ENCODE measurements around the gene SYT7. TPM values are rescaled to one million over a fixed set of nuclear protein-coding genes. Genes with fewer than 3 reads are reported as not detected.
"Not testable (repeated sequence)": the region's sequence is repeated elsewhere in the genome, so short reads cannot be mapped to it uniquely, and the experiment has no call there.

Gene SYT7
- total and polyA plus RNA-seq, 4 donors = 2.1 to 114 (median 30.8) TPM

DNA sequence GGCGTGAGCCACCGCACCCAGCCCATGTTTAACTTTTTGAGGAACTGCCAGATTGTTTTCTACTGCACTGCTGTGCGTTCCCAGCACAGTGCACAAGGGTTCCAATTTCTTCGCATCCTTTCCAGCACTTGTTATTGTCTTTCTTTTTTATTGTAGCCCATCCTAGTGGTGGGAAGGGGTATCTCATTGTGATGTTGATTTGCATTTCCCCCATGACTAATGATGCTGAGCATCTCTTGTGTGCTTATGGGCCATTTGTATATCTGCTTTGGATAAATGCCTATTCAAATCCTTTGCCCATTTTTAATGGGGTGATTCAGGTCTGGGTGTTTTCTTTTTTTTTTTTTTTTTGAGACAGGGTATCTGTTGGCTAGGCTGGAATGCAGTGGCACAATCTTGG lies 36.6 kb upstream of the SYT7 start:
- Histone ChIP-seq H3K36me3 (ENCODE audit: control insufficient read depth in 4 of 4, insufficient read depth in 3 of 4, low read depth in 1 of 4, low read length in 3 of 4) (no peaks in the 10 kb centered on the region), H3K4me1 (ENCODE audit: control insufficient read depth in 4 of 4, insufficient read depth in 4 of 4, low read length in 3 of 4) (no peaks in the 10 kb centered on the region), H3K9me3 (ENCODE audit: control insufficient read depth in 4 of 4, low read length in 3 of 4) (no peaks in the 10 kb centered on the region), H3K4me3 (ENCODE audit: low read depth in 1 of 3, low read length in 3 of 3) (no peak overlapping the region), H3K9ac (ENCODE audit: low read depth in 1 of 2, low read length in 2 of 2) (no peak overlapping the region), H3K27me3 (ENCODE audit: control insufficient read depth in 4 of 4, insufficient read depth in 4 of 4, low read length in 3 of 4) (no peaks in the 10 kb centered on the region), H3K27ac (ENCODE audit: low read depth in 1 of 2, low read length in 2 of 2) (no peak overlapping the region)
- WGBS = 93% methylated on average over 4 of the region's 4 CpGs
- TF ChIP-seq, protein P1, sequence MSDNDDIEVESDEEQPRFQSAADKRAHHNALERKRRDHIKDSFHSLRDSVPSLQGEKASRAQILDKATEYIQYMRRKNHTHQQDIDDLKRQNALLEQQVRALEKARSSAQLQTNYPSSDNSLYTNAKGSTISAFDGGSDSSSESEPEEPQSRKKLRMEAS (IDR thresholded peaks at IDR 0.05) = no peak
- TF ChIP-seq JUND (IDR thresholded peaks at IDR 0.05) = no peak
- no peak for DNase-seq (ENCODE audit: low spot score)

GRCh38 chr11:61616434-61616833 lies 35.6 kb upstream of the SYT7 start:
- no peak overlapping the region for H3K4me3 ChIP-seq (ENCODE audit: low read depth in 1 of 3, low read length in 3 of 3)
- TF ChIP-seq FOXA1 (IDR thresholded peaks at IDR 0.05) (no peak), HNF4G (IDR thresholded peaks at IDR 0.05) (no peak), RXRA (IDR thresholded peaks at IDR 0.05) (no peak)
- WGBS = 86% methylated on average over 2 of the region's 2 CpGs
- H3K27me3 ChIP-seq (ENCODE audit: control insufficient read depth in 4 of 4, insufficient read depth in 4 of 4, low read length in 3 of 4) = no peaks in the 10 kb centered on the region
- no peak for DNase-seq (ENCODE audit: low spot score)
- no peaks in the 10 kb centered on the region for H3K9me3 ChIP-seq (ENCODE audit: control insufficient read depth in 4 of 4, low read length in 3 of 4)
- no peaks in the 10 kb centered on the region for H3K4me1 ChIP-seq (ENCODE audit: control insufficient read depth in 4 of 4, insufficient read depth in 4 of 4, low read length in 3 of 4)
- no peak overlapping the region for H3K9ac ChIP-seq (ENCODE audit: low read depth in 1 of 2, low read length in 2 of 2)
- no peak overlapping the region for H3K27ac ChIP-seq (ENCODE audit: low read depth in 1 of 2, low read length in 2 of 2)
- no peaks in the 10 kb centered on the region for H3K36me3 ChIP-seq (ENCODE audit: control insufficient read depth in 4 of 4, insufficient read depth in 3 of 4, low read depth in 1 of 4, low read length in 3 of 4)

DNA sequence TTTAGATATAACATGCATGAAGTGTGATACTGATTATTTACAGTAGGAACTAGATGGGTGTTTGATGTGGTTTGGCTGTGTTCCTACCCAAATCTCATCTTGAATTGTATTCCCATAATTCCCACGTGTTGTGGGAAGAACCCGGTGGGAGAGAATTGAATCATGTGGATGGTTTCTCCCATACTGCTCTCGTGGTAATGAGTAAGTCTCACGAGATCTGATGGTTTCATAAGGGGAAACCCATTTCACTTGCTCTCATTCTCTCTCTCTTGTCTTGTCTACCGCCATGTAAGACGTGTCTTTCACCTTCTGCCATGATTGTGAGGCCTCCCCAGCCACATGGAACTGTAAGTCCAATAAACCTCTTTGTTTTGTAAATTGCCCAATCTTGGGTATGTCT lies 33.9 kb upstream of the SYT7 start:
- not testable (repeated sequence) for H3K9ac ChIP-seq (ENCODE audit: low read depth in 1 of 2, low read length in 2 of 2); H3K27me3 ChIP-seq (ENCODE audit: control insufficient read depth in 4 of 4, insufficient read depth in 4 of 4, low read length in 3 of 4); H3K4me1 ChIP-seq (ENCODE audit: control insufficient read depth in 4 of 4, insufficient read depth in 4 of 4, low read length in 3 of 4); DNase-seq (ENCODE audit: low spot score); H3K36me3 ChIP-seq (ENCODE audit: control insufficient read depth in 4 of 4, insufficient read depth in 3 of 4, low read depth in 1 of 4, low read length in 3 of 4); H3K4me3 ChIP-seq (ENCODE audit: low read depth in 1 of 3, low read length in 3 of 3); H3K27ac ChIP-seq (ENCODE audit: low read depth in 1 of 2, low read length in 2 of 2); H3K9me3 ChIP-seq (ENCODE audit: control insufficient read depth in 4 of 4, low read length in 3 of 4)
- WGBS = 80% methylated on average over 6 of the region's 6 CpGs

DNA sequence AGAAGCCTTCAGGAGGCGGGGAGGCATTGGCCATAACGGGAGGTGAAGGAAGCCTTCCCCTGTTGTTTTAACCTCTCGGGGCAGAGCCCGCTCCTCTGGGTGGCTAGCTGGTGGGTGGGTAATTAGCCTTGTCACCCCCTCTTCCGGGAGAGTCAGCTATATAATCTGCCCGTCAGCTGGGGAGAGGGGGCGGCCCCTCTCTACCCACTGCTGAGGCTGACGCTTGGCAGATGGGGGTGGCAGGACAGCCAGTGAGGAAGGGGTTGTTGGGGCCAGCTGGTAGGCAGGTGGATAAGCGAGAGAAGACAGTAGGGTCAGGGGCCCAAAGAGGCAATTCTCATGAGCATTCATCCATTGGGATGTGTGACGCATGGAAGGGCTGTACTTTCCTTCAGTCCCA lies 33.0 kb upstream of the SYT7 start:
- no peak for DNase-seq (ENCODE audit: low spot score)
- H3K9me3 ChIP-seq (ENCODE audit: control insufficient read depth in 4 of 4, low read length in 3 of 4) = no peaks in the 10 kb centered on the region
- H3K27me3 ChIP-seq (ENCODE audit: control insufficient read depth in 4 of 4, insufficient read depth in 4 of 4, low read length in 3 of 4) = no peaks in the 10 kb centered on the region
- H3K4me3 ChIP-seq (ENCODE audit: low read depth in 1 of 3, low read length in 3 of 3) = no peak overlapping the region
- 81% methylated on average over 10 of the region's 10 CpGs for WGBS
- H3K36me3 ChIP-seq (ENCODE audit: control insufficient read depth in 4 of 4, insufficient read depth in 3 of 4, low read depth in 1 of 4, low read length in 3 of 4) = no peaks in the 10 kb centered on the region
- H3K27ac ChIP-seq (ENCODE audit: low read depth in 1 of 2, low read length in 2 of 2) = no peak overlapping the region
- no peak overlapping the region for H3K9ac ChIP-seq (ENCODE audit: low read depth in 1 of 2, low read length in 2 of 2)
- TF ChIP-seq TAF1 (conservative IDR thresholded peaks at IDR 0.05) (no peak), HNF4A (conservative IDR thresholded peaks at IDR 0.05) (no peak), SP1 (IDR thresholded peaks at IDR 0.05) (no peak), CTCF (IDR thresholded peaks at IDR 0.05; ENCODE audit: low read depth, low read length, missing input control) (no peak), REST (IDR thresholded peaks at IDR 0.05) (no peak), GABPA (IDR thresholded peaks at IDR 0.05 in 1 of 2, conservative IDR thresholded peaks at IDR 0.05 in 1 of 2) (no peak), RXRA (IDR thresholded peaks at IDR 0.05) (no peak), YY1 (IDR thresholded peaks at IDR 0.05) (no peak), HNF4G (IDR thresholded peaks at IDR 0.05) (no peak), EGR1 (IDR thresholded peaks at IDR 0.05; ENCODE audit: low read depth in 2 of 2) (no peak), JUND (IDR thresholded peaks at IDR 0.05) (no peak), RAD21 (IDR thresholded peaks at IDR 0.05) (no peak)
- TF ChIP-seq, protein P2, sequence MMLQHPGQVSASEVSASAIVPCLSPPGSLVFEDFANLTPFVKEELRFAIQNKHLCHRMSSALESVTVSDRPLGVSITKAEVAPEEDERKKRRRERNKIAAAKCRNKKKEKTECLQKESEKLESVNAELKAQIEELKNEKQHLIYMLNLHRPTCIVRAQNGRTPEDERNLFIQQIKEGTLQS (IDR thresholded peaks at IDR 0.05) = no peak
- TF ChIP-seq, protein P3, sequence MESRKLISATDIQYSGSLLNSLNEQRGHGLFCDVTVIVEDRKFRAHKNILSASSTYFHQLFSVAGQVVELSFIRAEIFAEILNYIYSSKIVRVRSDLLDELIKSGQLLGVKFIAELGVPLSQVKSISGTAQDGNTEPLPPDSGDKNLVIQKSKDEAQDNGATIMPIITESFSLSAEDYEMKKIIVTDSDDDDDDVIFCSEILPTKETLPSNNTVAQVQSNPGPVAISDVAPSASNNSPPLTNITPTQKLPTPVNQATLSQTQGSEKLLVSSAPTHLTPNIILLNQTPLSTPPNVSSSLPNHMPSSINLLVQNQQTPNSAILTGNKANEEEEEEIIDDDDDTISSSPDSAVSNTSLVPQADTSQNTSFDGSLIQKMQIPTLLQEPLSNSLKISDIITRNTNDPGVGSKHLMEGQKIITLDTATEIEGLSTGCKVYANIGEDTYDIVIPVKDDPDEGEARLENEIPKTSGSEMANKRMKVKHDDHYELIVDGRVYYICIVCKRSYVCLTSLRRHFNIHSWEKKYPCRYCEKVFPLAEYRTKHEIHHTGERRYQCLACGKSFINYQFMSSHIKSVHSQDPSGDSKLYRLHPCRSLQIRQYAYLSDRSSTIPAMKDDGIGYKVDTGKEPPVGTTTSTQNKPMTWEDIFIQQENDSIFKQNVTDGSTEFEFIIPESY (IDR thresholded peaks at IDR 0.05) = no peak
- H3K4me1 ChIP-seq (ENCODE audit: control insufficient read depth in 4 of 4, insufficient read depth in 4 of 4, low read length in 3 of 4) = peaks cover 0 to 13% (median 8%) of the 10 kb centered on the region in 4 donors

Measured in liver (tissue), 9 donors.